Measurements from ENCODE around the gene AR. TPM values are rescaled to one million over a fixed set of nuclear protein-coding genes. Genes with fewer than 3 reads are reported as not detected.

AR gene
- total RNA-seq, 1 experiment from 2014 or later = 1.7 TPM

DNA sequence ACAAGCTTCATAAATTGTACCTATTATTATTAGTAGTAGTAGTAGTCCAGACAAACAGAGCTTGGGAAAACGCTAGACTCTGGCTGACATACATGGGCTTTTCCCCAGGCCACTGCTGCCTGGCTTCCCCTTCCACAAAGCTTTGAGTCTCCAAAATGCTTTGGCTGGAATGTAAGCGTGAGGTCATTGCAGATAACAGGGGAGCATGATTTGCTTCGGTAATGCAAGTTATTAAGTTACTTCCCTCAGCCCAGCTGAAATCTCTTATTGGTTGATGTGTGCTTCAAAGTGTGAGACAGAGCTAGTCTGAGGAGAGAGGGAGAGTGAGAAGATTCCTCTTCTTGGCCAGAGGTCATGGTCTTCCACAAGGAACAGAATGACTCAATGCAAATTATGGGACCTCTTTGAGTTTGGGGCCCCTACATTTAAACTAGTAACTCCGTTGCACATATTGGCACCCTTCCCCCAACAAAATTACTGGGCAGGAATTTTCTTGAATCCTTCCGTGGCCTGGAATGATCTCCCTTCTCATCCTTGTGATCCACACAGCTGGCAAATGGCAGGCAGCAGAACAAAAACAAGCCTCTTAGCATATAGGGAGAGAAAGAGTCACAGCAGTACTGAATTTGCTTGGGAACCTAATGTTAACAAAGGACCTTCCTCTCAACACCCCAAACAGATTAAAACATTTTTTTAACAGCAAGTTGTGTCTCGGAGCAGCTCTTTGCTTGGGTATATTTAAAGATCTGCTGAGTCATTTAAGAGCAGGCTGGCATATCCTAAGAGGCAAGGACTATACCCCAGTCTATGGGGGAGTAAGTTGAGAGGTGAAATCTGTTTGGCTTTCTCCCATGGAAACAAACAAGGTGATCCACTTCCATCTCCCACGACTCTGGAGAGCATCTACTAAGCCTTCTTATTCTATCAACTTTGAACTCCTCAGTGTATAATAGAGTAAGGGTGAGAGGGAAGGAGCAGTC, 19.9 kb downstream of the AR start:
- no peaks in the 10 kb centered on the region for H3K4me1 ChIP-seq (replicated peaks; ENCODE audit: insufficient read depth)
- H2AFZ ChIP-seq = no peak overlapping the region
- CTCF ChIA-PET = no interaction called here
- no TSS peak for BruUV-seq (replicated peaks)
- no peaks in the 10 kb centered on the region for H3K9me3 ChIP-seq (ENCODE audit: insufficient read depth, low read depth)
- POLR2A ChIA-PET (ENCODE audit: unreplicated experiment) = no interaction called here
- no peak overlapping the region for H3K4me3 ChIP-seq
- no peak overlapping the region for H3K4me2 ChIP-seq
- H3K27ac ChIP-seq = no peak overlapping the region
- TF ChIP-seq EZH2 (IDR thresholded peaks at IDR 0.05; ENCODE audit: low read depth) = no peak
- TF ChIP-seq, protein P1, sequence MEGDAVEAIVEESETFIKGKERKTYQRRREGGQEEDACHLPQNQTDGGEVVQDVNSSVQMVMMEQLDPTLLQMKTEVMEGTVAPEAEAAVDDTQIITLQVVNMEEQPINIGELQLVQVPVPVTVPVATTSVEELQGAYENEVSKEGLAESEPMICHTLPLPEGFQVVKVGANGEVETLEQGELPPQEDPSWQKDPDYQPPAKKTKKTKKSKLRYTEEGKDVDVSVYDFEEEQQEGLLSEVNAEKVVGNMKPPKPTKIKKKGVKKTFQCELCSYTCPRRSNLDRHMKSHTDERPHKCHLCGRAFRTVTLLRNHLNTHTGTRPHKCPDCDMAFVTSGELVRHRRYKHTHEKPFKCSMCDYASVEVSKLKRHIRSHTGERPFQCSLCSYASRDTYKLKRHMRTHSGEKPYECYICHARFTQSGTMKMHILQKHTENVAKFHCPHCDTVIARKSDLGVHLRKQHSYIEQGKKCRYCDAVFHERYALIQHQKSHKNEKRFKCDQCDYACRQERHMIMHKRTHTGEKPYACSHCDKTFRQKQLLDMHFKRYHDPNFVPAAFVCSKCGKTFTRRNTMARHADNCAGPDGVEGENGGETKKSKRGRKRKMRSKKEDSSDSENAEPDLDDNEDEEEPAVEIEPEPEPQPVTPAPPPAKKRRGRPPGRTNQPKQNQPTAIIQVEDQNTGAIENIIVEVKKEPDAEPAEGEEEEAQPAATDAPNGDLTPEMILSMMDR (conservative IDR thresholded peaks at IDR 0.05) = no peak
- H4K20me1 ChIP-seq (ENCODE audit: insufficient read depth) = no peaks in the 10 kb centered on the region
- no peaks in the 10 kb centered on the region for H3K27me3 ChIP-seq (ENCODE audit: insufficient read depth, low read depth)
- intact Hi-C loops (cut with micrococcal nuclease; ENCODE audit: unreplicated experiment) = no loop called here
- no peaks in the 10 kb centered on the region for H3K79me2 ChIP-seq (ENCODE audit: low read depth)
- H3K9me2 ChIP-seq (ENCODE audit: insufficient read depth) = no peaks in the 10 kb centered on the region
- no peaks in the 10 kb centered on the region for H3K36me3 ChIP-seq (ENCODE audit: low read depth)
- H3F3A ChIP-seq (ENCODE audit: insufficient read depth, low read depth) = no peaks in the 10 kb centered on the region
- no peak for DNase-seq

DNA sequence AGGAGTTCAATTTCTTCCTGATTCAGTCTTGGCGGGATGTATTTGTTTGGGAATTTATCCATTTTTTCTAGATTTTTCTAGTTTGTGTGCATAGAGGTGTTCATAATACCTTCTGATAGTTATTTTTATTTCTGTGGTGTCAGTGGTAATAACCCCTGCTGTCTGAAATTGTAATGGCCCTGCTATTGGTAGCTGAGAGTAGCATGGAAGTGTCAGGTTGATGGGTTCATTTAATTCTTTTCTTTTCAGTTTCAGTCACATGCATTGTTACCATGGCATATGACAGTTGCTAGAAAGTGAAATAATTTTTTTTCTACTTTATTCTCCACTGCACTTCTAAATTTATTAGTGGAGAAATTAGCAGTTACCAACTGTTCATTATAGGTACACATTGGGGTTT, 20.7 kb downstream of the AR start:
- H3K4me1 ChIP-seq (replicated peaks; ENCODE audit: insufficient read depth) = no peaks in the 10 kb centered on the region
- DNase-seq = no peak
- intact Hi-C loops (cut with micrococcal nuclease; ENCODE audit: unreplicated experiment) = no loop called here

DNA sequence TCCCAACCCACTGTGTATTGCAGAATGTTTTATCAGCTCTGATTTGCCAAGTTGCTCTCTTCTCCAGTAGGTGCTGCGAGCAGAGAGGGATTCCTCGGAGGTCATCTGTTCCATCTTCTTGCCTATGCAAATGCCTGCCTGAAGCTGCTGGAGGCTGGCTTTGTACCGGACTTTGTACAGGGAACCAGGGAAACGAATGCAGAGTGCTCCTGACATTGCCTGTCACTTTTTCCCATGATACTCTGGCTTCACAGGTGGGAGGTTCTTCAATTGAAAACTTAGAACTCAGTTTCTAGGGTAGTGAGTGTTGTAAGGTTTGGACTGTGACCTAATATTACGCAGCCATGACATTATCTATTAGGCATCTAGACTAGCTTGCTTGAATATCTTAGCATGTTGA, 24.9 kb downstream of the AR start:
- no peak for DNase-seq
- POLR2A ChIA-PET (ENCODE audit: unreplicated experiment) = no interaction called here
- TF ChIP-seq EZH2 (IDR thresholded peaks at IDR 0.05; ENCODE audit: low read depth) = no peak
- TF ChIP-seq, protein P1 (conservative IDR thresholded peaks at IDR 0.05) = no peak
- Histone ChIP-seq H3K4me1 (replicated peaks; ENCODE audit: insufficient read depth) (no peaks in the 10 kb centered on the region), H3K9me3 (ENCODE audit: insufficient read depth, low read depth) (no peaks in the 10 kb centered on the region), H2AFZ (no peak overlapping the region), H4K20me1 (ENCODE audit: insufficient read depth) (no peaks in the 10 kb centered on the region), H3K4me2 (no peak overlapping the region), H3K36me3 (ENCODE audit: low read depth) (no peaks in the 10 kb centered on the region), H3F3A (ENCODE audit: insufficient read depth, low read depth) (no peaks in the 10 kb centered on the region), H3K4me3 (no peak overlapping the region), H3K9me2 (ENCODE audit: insufficient read depth) (no peaks in the 10 kb centered on the region), H3K79me2 (ENCODE audit: low read depth) (no peaks in the 10 kb centered on the region), H3K27me3 (ENCODE audit: insufficient read depth, low read depth) (no peaks in the 10 kb centered on the region), H3K27ac (no peak overlapping the region)
- no TSS peak for BruUV-seq (replicated peaks)
- CTCF ChIA-PET = no interaction called here
- intact Hi-C loops (cut with micrococcal nuclease; ENCODE audit: unreplicated experiment) = no loop called here

More for the DNA sequence above, 20.7 kb downstream of the AR start:
- no TSS peak for BruUV-seq (replicated peaks)
- H3K79me2 ChIP-seq (ENCODE audit: low read depth) = no peaks in the 10 kb centered on the region
- POLR2A ChIA-PET (ENCODE audit: unreplicated experiment) = no interaction called here
- H3K9me2 ChIP-seq (ENCODE audit: insufficient read depth) = no peaks in the 10 kb centered on the region
- H3K36me3 ChIP-seq (ENCODE audit: low read depth) = no peaks in the 10 kb centered on the region
- no peak for TF ChIP-seq EZH2 (IDR thresholded peaks at IDR 0.05; ENCODE audit: low read depth)
- TF ChIP-seq, protein P1 (conservative IDR thresholded peaks at IDR 0.05) = no peak
- no peaks in the 10 kb centered on the region for H3K27me3 ChIP-seq (ENCODE audit: insufficient read depth, low read depth)
- H3K4me3 ChIP-seq = no peak overlapping the region
- no peaks in the 10 kb centered on the region for H3K9me3 ChIP-seq (ENCODE audit: insufficient read depth, low read depth)
- H3F3A ChIP-seq (ENCODE audit: insufficient read depth, low read depth) = no peaks in the 10 kb centered on the region
- no peak overlapping the region for H3K27ac ChIP-seq
- CTCF ChIA-PET = no interaction called here
- H4K20me1 ChIP-seq (ENCODE audit: insufficient read depth) = no peaks in the 10 kb centered on the region
- H3K4me2 ChIP-seq = no peak overlapping the region
- no peak overlapping the region for H2AFZ ChIP-seq
